GM18517 (cell line): ENCODE measurements around the gene PHF24.

Experiments used
- ATAC-seq: cut with Tn5 transposase; IDR thresholded peaks from one replicate; pipeline ENCODE4 v1.9.1; 2021; ENCODE audit warnings: mild to moderate bottlenecking, moderate library complexity; ENCODE audit not compliant: unreplicated experiment

Gene PHF24

DNA sequence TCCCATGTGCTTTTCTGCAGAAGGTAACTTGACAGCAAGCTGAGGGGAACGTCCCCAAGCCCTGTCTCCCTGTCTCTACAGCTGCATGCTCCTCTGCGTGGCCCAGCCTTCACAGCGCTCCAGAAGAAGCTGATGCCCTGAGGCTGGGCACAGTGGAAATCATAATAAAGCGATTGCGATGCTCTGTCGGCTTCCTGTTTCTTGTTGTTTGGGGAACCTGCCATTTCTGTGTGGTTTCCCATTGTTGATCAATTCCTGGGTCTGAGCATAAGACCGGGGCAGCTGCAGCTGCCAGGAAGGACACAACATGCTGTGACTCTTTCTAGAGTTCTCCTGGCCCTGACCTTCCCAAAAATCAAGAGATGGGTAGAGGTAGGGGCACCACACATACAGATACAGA, 24.3 kb downstream of the PHF24 start:
- no peak for ATAC-seq

DNA sequence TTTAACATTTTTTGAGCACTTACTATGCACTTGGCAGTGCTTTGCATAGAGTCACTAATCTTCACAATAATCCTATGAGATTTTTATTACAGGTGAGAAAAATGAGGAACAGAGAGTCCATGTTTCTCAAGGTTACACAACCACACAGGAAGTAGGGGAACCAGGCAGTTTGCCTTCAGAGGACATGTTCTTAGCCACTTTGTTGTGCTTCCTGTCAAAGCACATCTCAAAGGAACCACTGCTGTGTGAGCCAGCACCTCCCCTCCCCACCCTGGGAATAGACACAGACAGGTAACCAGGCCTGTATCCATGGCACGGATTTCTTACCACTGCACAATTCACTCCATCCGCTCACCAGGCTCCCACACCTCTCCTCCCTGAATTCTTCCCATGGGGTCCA, 25.1 kb downstream of the PHF24 start:
- ATAC-seq, result peak; percentile 45

DNA sequence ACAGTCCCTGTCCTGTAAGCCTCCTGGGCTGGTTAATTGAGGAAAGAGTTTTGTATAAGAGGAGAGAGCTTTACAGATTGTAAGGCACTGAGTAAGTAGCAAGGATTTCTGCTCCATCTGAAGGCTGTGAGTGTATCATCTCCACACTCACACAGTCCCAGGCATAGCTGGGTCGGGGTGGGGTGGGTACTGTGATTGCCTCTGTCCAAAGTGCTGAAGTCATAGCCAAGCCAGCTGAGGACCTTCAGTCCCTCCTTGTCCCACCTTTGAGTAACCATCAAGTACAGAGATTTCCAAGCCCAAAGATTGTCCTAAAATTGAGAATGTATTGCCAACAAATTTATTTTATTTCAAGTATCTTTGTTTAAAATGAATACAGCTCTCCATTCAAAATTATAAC, 26.0 kb downstream of the PHF24 start:
- no peak for ATAC-seq

GRCh38 chr9:34985311-34985899, 27.3 kb downstream of the PHF24 start:
- no peak for ATAC-seq

DNA sequence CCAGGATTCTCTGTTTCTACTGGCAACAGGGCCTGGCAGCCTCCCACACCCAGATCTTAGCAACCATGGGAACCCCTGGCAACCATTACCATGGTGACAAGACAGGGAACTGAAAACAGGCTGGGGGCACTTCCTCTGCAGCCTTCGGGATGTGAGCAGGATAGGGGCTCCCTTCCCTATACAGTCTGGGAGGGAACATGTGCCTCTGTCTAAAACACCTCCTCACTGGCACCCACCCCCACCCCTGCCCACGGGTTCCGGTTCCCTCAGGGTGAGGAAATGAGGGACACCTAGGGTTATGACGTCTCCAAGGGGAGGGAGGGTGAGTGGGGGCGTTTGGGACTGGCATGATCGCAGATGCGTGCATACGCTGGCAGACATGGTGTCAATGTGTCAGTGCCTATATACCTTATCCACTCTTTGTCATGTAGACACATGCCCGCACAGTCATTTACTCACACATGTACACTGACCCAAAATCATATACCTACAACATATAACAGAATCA, 28.5 kb downstream of the PHF24 start:
- no peak for ATAC-seq

DNA sequence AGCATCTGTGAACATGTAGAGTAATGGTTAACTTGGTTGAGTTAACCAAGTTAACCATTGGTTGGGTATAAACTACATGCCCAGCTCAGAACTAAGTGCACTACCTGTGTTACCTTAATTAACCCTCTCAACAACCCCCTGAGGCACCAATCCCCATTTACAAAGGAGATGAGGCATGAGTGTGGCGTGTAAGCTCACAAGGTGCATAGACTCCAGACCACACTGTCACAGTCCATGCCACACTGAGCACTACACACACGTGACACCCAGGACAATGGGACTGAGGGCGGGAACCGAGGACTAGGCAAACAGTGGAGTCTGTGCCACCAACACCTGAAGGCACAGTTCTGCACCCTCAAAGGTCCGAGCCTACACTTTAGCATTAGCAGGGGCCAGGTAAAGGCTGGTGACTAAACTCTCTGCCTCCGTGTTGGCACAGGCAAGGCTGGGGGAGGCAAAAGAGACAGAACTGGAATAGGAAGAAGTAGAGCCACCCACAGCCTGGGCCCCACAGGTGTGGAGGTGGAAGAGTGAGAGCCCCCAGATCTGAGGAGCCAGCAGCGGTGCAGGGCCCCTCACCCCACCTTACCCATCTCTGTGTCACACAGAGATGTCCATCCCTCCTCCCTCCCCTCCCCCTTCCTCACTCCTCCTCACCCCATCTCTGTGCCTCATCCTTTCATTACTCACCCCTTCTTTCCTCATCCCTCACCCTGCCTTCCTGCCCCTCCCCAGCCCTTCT, 29.2 kb downstream of the PHF24 start:
- no peak for ATAC-seq

- ATAC-seq, result no peak
Observed at GRCh38 chr9:34988218-34989002, 30.3 kb downstream of the PHF24 start.

DNA sequence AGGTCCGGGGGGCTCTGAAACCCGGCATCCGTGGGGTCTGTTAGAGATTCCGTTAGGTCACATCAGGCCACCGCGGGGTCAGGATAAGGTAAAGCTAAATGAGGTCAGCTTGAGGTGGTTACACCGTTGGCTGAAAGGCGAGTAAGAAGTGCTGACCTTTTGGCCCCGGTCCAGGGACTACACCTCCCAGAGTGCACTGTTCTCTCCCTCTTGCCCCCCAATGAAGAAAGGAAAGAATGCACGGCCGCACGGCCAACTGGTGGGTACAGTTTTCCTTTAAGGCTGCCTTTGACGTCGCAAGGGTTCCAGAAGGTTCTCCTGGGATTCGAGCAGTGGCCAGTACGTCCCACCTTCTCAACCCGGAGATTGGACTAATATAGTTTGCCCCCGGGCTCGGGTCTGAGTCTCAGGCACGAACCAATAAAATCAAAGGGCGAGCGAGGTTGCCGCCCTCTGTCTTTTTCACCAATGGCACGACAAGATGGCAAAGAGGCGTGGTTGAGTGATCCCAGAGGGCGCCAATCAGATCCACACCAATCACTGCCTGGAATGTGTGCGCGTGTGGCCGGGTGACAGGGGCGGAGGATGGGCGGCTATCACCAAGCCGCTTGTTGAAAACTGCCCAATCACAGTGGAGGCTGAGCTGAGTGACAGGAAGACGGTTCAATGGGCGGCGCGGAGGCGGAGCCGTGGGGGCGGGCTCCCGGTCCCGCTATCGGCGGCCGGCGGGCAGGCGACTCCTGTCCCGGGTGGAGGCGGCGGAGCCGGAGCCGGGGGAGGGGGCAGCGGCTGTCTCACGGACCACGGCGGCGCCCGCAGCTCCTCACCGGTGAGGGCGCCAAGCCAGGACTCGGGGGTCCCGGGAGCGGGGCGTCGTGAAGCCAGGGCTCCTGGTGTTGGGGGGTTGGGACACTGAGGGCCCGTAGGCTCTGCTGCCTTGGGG, 31.2 kb downstream of the PHF24 start, which contains the start of gene DNAJB5:
Gene DNAJB5, plus strand, starts transcription at position 743 of the 943 bp plus-strand sequence. CDS start 886 bp downstream, outside the sequence.
- peak; percentile 88 for ATAC-seq

DNA sequence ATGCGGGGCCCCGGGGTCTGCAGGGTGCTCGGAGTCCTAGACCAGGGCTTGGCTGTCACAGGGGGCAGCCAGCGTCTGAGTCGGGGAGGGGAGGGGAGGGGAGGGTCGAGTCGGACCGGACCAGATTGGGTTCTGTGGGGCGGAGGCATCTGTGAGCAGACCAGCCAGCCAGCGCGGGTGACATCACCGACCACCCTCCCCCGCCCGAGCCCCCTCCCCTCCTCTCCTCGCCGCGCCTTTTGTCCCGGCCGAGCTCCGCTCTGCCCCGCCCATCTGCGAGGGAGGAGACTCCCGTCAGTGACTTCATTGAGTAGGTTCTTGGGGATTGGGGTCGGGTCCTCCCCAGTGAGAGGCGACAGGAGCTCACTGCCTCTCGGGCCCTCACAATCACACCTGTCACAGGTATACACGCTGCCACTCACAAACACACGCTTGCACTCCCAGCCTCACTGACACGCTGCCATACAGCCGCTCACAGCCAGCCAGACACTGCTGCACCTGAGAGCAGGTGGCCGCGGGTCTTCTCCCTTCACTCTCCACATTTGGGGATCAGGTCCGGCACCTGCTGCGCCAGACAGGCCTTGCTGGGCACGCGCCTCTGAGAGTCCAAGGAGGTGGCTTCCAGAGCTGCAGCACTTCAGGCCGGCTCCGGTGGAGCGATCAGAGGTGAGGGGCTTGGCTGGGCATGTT, 32.0 kb downstream of the PHF24 start:
- ATAC-seq, result no peak

- no peak for ATAC-seq
Observed at GRCh38 chr9:34990908-34991606, 33.0 kb downstream of the PHF24 start.

GRCh38 chr9:34991607-34992375, 33.7 kb downstream of the PHF24 start:
- no peak for ATAC-seq

GRCh38 chr9:34992376-34992951, 34.4 kb downstream of the PHF24 start:
- ATAC-seq, result no peak

DNA sequence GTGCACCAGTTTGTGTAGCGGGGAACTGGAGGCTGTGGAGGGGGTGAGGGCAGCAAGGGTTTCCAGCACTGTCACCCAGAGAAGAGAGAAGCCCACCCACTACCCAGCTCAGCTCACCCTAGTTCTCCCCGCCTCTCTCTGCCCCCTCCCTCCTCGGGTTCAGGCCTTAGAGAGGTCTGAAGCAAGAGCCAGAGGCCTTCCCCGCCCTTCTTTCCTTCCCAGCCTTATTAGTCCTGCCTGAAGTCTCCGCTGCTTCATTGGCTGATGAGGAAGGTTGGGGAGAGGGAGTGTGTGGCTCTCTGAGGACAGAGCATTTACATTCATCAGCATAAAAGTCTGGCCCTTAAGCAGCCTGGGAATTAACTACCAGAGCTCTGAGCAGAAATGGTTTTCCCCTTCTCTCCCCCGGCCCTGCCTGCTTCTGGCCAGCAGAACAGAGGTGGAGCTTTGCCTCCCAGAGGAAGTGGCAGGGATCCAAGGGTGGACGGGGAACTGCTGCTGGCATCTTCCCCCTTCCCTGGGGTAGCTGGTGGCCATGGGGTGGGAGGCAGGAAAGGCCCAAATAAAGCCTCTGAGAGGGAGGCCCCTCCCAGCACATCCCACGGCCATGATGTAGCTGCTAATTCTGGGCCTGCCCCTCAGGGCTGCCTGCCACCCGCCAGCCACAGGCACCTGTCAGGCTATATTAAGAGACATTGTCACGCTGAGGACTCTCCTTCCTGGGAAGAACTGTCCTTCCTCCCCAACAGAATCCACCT, 35.6 kb downstream of the PHF24 start:
- ATAC-seq, result no peak

DNA sequence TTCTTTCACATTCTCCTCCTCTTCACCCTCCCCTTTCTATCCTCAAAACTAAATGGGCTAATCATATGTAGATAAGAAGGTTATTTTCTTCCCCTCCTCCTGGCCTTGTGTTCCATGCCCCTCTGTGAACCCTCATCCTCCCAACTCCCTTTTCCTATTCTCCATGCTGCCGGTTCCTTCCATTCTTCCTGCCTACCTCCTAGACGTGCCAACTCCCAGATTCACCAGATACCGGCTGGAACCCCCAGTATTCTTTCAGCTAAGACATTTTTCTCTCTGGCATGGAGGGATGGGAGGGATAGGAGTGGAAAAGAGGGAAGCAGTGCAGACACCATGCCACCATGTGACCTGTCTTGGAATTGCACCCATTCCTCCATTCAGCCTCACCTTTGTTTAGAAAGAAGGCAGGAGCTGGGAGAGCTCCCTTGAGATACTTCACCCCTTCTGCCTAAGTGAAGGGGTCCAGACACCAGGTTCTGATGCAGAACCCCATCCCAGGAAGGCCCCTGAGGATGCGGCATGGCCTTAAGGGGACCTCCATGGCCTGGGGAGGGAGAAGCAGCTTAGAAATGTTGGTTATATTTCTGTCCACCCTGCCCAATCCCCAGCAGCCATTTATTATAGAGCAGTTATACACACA, 36.3 kb downstream of the PHF24 start:
- ATAC-seq, result no peak

DNA sequence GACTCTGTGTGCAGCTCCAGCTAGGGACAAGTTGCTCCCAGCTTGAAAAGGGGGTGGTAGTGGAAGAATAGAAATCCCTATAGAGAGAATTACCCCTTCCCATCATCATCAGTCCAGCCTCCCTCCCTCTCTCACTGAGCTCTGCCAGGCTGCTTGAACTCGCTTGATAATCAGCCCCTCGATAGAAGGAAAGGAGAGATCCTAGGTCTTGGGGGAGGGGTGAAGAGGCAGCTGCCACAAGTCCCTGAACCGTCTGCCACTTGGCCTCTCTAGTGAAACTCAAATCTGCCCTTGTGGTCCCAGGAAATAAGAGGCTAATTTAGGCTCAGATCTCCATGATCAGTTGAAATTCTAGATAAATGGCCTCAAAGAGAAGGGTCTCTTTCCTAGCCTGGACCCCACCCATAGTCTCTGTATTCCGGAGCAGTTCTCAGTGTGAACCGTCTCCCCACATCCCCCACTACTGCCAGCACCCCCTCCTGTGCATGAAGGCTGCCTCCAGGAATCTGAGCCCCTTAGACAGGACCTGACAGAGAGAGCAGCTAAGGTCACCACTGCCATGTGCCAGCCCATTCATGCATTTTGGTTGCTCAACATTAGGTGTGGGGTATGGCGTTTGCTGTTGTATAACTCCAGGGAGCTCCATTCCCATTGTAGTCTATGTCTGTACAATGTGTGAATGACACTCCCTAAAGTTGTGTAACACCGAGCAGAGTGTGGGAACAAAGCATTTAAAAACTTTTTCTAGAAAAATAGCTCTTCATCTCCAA, 37.0 kb downstream of the PHF24 start:
- ATAC-seq, result no peak

GRCh38 chr9:34995670-34996060, 37.6 kb downstream of the PHF24 start:
- no peak for ATAC-seq
